Duodenal mucosa (tissue), 2 donors: Measurements from ENCODE around the gene FER.
"Not testable (repeated sequence)": the region's sequence is repeated elsewhere in the genome, so short reads cannot be mapped to it uniquely, and the experiment has no call there.

ENCODE experiments used
- H3K27ac ChIP-seq: one replicate; pipeline ENCODE4 v1.7.0; 2013; ENCODE audit warnings: low read depth, low read length
- H3K27me3 ChIP-seq, 2 donors: one replicate each; pipeline ENCODE4 v1.7.0; 2013; ENCODE audit warnings: low read length in 2 of 2, control low read depth in 1 of 2; ENCODE audit not compliant: insufficient read depth in 2 of 2, control insufficient read depth in 1 of 2
- H3K36me3 ChIP-seq, 2 donors: one replicate each; pipeline ENCODE4 v1.7.0; 2013; ENCODE audit warnings: low read length in 2 of 2, control low read depth in 1 of 2; ENCODE audit not compliant: insufficient read depth in 2 of 2, control insufficient read depth in 1 of 2
- H3K4me1 ChIP-seq, 2 donors: one replicate each; pipeline ENCODE4 v1.7.0; 2013; ENCODE audit warnings: low read length in 2 of 2, control low read depth in 1 of 2; ENCODE audit not compliant: insufficient read depth in 2 of 2, control insufficient read depth in 1 of 2
- H3K4me3 ChIP-seq, 2 donors: one replicate each; pipeline ENCODE4 v1.7.0; 2013; ENCODE audit warnings: low read length in 2 of 2, low read depth in 1 of 2
- H3K9ac ChIP-seq, 2 donors: one replicate each; pipeline ENCODE4 v1.7.0; 2013; ENCODE audit warnings: low read length in 2 of 2, low read depth in 1 of 2
- H3K9me3 ChIP-seq, 2 donors: one replicate each; pipeline ENCODE4 v1.7.0; 2013; ENCODE audit warnings: low read length in 2 of 2, control low read depth in 1 of 2; ENCODE audit not compliant: control insufficient read depth in 1 of 2

Gene FER

DNA sequence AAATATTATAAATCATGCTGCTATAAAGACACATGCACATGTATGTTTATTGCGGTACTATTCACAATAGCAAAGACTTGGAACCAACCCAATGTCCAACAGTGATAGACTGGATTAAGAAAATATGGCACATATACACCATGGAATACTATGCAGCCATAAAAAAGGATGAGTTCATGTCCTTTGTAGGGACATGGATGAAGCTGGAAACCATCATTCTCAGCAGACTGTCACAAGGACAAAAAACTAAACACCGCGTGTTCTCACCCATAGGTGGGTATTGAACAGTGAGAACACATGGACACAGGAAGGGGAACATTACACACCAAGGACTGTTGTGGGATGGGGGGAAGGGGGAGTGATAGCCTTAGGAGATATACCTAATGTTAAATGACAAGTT lies 118.4 kb downstream of the FER start:
- H3K9ac ChIP-seq, H3K36me3 ChIP-seq, H3K9me3 ChIP-seq, H3K4me3 ChIP-seq, H3K27me3 ChIP-seq, H3K4me1 ChIP-seq, H3K27ac ChIP-seq: not testable (repeated sequence)

- no peaks in the 10 kb centered on the region for H3K36me3 ChIP-seq
- no peak overlapping the region for H3K4me3 ChIP-seq
- H3K9me3 ChIP-seq = no peaks in the 10 kb centered on the region
- H3K27ac ChIP-seq = no peak overlapping the region
- H3K27me3 ChIP-seq = no peaks in the 10 kb centered on the region
- H3K9ac ChIP-seq = no peak overlapping the region
- H3K4me1 ChIP-seq = no peaks in the 10 kb centered on the region
Measured at GRCh38 chr5:108867656-108868055, 120.0 kb downstream of the FER start.

DNA sequence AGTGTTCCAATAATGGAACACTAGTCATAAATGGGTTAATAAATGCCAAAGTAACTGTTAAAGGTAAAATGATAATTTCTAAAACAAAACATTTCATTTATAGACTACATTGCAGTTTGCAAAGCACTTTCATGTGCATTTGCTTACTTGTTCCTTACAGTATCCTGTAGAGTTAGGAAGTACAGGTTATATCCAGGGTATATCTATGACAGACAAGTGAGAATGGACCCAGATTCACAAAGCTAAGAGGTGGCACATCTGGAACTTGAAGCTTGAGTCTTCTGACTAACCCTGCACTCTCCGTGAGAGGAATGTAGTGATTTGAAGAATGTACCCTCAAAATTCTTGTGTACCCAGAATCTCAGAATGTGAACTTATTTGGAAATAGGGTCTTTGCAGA lies 121.4 kb downstream of the FER start:
- Histone ChIP-seq H3K36me3 (no peaks in the 10 kb centered on the region), H3K9ac (no peak overlapping the region), H3K9me3 (no peaks in the 10 kb centered on the region), H3K4me3 (no peak overlapping the region), H3K27ac (no peak overlapping the region), H3K4me1 (no peaks in the 10 kb centered on the region), H3K27me3 (no peaks in the 10 kb centered on the region)

- H3K27ac ChIP-seq = no peak overlapping the region
- no peaks in the 10 kb centered on the region for H3K27me3 ChIP-seq
- no peak overlapping the region for H3K4me3 ChIP-seq
- H3K9ac ChIP-seq = no peak overlapping the region
- H3K9me3 ChIP-seq = no peaks in the 10 kb centered on the region
- no peaks in the 10 kb centered on the region for H3K36me3 ChIP-seq
- H3K4me1 ChIP-seq = no peaks in the 10 kb centered on the region
Measured at GRCh38 chr5:108876451-108876850, 128.8 kb downstream of the FER start.

DNA sequence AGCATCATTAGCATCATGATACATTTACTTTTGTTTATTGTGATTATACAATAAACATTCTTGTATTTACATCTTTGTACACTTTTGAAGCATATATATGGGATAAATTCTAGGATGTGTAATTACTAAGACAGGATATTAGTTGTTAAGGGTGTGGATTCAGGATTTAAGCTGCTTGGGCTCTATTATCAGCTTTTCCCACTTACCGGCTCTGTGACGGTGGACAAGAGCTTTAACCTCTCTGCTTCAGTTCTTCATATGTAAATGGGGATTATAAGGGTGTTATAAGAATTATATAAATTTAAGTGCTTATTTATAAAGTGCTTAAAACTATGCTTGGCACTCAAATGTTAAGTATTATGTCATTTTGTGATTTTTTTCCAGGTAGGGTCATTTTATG lies 131.1 kb downstream of the FER start:
- H3K36me3 ChIP-seq = no peaks in the 10 kb centered on the region
- H3K27me3 ChIP-seq = no peaks in the 10 kb centered on the region
- H3K4me1 ChIP-seq = no peaks in the 10 kb centered on the region
- H3K9ac ChIP-seq = no peak overlapping the region
- no peak overlapping the region for H3K27ac ChIP-seq
- H3K9me3 ChIP-seq = no peaks in the 10 kb centered on the region
- H3K4me3 ChIP-seq = no peak overlapping the region

- no peak overlapping the region for H3K4me3 ChIP-seq
- no peaks in the 10 kb centered on the region for H3K4me1 ChIP-seq
- no peaks in the 10 kb centered on the region for H3K27me3 ChIP-seq
- no peak overlapping the region for H3K9ac ChIP-seq
- H3K27ac ChIP-seq = no peak overlapping the region
- no peaks in the 10 kb centered on the region for H3K9me3 ChIP-seq
- no peaks in the 10 kb centered on the region for H3K36me3 ChIP-seq
Measured at GRCh38 chr5:108881133-108881532, 133.4 kb downstream of the FER start.

DNA sequence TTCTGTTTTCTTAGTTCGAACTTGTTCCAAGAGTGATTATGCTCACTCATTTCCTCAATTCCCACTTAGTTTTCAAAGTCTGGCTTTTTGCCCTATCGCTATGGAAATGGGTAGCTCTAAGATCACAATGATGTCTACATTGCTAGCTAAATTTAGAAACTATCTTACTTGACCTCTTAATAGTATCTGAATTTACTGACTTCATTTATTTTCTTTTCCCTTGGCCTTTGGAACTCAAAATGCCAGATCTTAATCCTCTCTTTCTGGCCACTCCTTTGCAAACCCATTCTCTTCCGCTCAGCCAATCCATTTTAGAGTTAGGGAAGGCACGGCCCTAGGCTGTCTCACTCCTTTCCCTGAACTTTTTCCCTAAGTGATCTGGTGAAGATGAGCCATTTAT lies 137.0 kb downstream of the FER start:
- no peaks in the 10 kb centered on the region for H3K4me1 ChIP-seq
- no peak overlapping the region for H3K4me3 ChIP-seq
- H3K27me3 ChIP-seq = no peaks in the 10 kb centered on the region
- H3K36me3 ChIP-seq = no peaks in the 10 kb centered on the region
- no peak overlapping the region for H3K27ac ChIP-seq
- H3K9ac ChIP-seq = no peak overlapping the region
- no peaks in the 10 kb centered on the region for H3K9me3 ChIP-seq

DNA sequence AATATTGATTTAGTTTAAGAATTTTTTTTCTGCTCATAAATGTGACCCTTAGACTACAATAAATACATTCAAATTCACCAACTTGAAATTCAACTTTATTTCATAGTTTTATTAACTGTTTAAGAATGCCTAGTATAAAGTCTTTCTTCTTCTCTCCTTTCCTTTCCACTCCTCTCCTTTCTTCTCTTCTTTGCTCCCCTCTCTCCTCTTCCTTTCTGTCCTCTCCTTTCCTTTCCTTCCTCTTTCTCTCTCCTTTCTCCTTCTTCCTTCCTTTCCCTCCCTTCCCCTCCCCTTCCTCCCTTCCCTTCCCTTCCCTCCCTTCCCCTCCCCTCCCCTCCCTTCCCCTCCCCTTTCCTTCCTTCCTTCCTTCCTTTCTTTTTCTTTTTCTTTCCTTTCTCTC lies 150.6 kb downstream of the FER start:
- Histone ChIP-seq H3K36me3 (no peaks in the 10 kb centered on the region), H3K9ac (no peak overlapping the region), H3K4me1 (no peaks in the 10 kb centered on the region), H3K27ac (no peak overlapping the region), H3K27me3 (no peaks in the 10 kb centered on the region), H3K9me3 (no peaks in the 10 kb centered on the region), H3K4me3 (no peak overlapping the region)

GRCh38 chr5:108898707-108899106 lies 151.0 kb downstream of the FER start:
- Histone ChIP-seq H3K27ac (no peak overlapping the region), H3K9me3 (no peaks in the 10 kb centered on the region), H3K36me3 (no peaks in the 10 kb centered on the region), H3K4me3 (no peak overlapping the region), H3K9ac (no peak overlapping the region), H3K4me1 (no peaks in the 10 kb centered on the region), H3K27me3 (no peaks in the 10 kb centered on the region)

GRCh38 chr5:108899244-108899643 lies 151.5 kb downstream of the FER start:
- H3K27me3 ChIP-seq, H3K27ac ChIP-seq, H3K9me3 ChIP-seq, H3K36me3 ChIP-seq, H3K4me3 ChIP-seq, H3K4me1 ChIP-seq, H3K9ac ChIP-seq: not testable (repeated sequence)

DNA sequence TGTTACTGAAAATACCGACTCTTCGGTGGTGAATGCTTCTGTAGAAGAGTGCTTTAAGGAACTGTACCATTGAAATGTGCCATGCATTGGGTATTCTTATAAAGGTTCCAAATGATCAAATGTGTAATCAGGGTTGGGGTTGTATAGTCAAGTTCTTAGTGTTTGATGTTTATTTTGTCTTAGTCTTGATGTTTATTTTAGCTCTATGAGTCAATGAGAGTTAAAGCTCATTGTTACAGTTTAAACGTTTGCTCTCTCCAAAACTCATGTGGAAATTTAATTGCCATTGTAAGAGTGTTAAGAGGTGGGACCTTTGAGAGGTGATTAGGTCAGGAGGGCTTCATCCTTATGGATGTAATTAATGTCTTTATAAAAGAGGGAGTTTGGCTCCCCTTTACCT lies 153.0 kb downstream of the FER start:
- H3K4me3 ChIP-seq = no peak overlapping the region
- H3K36me3 ChIP-seq = no peaks in the 10 kb centered on the region
- no peak overlapping the region for H3K27ac ChIP-seq
- no peaks in the 10 kb centered on the region for H3K4me1 ChIP-seq
- no peaks in the 10 kb centered on the region for H3K27me3 ChIP-seq
- H3K9me3 ChIP-seq = no peaks in the 10 kb centered on the region
- H3K9ac ChIP-seq = no peak overlapping the region
